Nephron progenitor cell (in vitro differentiated cells): Measurements from ENCODE around the gene IFT81.

Experiments
- DNase-seq: peaks from one replicate; pipeline ENCODE4 v3.0.0; 2021
- H3K27ac Mint-ChIP-seq: 2 replicates; pipeline ENCODE4 v1.8.0; 2021; ENCODE audit warnings: mild to moderate bottlenecking, moderate library complexity, mixed read lengths
- H3K27me3 Mint-ChIP-seq: 2 replicates; pipeline ENCODE4 v1.8.0; 2021; ENCODE audit warnings: mild to moderate bottlenecking, low read depth, mixed read lengths; ENCODE audit not compliant: poor library complexity
- H3K36me3 Mint-ChIP-seq: 2 replicates; pipeline ENCODE4 v1.8.0; 2021; ENCODE audit warnings: low read depth, mixed read lengths
- H3K4me1 Mint-ChIP-seq: 2 replicates; pipeline ENCODE4 v1.8.0; 2021; ENCODE audit warnings: mixed read lengths
- H3K4me3 Mint-ChIP-seq: 2 replicates; pipeline ENCODE4 v1.8.0; 2021; ENCODE audit warnings: mild to moderate bottlenecking, moderate library complexity, mixed read lengths
- H3K9me3 Mint-ChIP-seq: 2 replicates; pipeline ENCODE4 v1.8.0; 2021; ENCODE audit warnings: mild to moderate bottlenecking, moderate library complexity, mixed read lengths
- CTCF ChIP-seq: fragments of 200-600 bp; sonication (generic); IDR thresholded peaks from 2 replicates; pipeline ENCODE4 v1.5.0; 2021; ENCODE audit warnings: antibody characterized with exemption

The IFT81 gene

DNA sequence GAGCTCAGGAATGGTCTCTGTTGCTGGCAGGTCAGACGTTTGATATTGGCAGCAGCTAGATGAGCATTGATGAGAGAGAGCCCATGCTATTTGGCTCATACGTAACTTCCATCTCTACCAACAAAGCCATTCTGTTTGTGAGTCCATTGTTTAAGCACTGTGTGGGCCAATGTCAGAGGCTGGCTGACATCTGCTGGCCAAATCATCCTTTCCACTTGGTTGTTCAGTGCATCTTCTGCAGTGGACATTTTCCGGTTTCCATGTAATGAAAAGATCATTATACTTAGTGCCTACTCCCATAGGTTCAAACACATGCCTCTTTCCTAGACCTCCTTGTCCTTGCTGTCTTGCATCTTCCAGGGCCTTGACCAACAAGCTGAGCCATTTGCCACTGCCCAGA lies 59.2 kb downstream of the IFT81 start:
- Mint-ChIP-seq H3K27me3 (no peaks in the 10 kb centered on the region), H3K4me1 (no peaks in the 10 kb centered on the region), H3K9me3 (peaks cover 44% of the 10 kb centered on the region), H3K4me3 (no peak overlapping the region), H3K36me3 (peaks cover 91% of the 10 kb centered on the region), H3K27ac (no peak overlapping the region)
- no peak for DNase-seq
- no peak for TF ChIP-seq CTCF

- Mint-ChIP-seq H3K4me3 (no peak overlapping the region), H3K36me3 (peaks cover 95% of the 10 kb centered on the region), H3K4me1 (no peaks in the 10 kb centered on the region), H3K9me3 (peaks cover 52% of the 10 kb centered on the region), H3K27me3 (no peaks in the 10 kb centered on the region), H3K27ac (no peak overlapping the region)
- TF ChIP-seq CTCF, result no peak
- DNase-seq, result no peak
Measured at GRCh38 chr12:110185626-110186025, 61.5 kb downstream of the IFT81 start.

DNA sequence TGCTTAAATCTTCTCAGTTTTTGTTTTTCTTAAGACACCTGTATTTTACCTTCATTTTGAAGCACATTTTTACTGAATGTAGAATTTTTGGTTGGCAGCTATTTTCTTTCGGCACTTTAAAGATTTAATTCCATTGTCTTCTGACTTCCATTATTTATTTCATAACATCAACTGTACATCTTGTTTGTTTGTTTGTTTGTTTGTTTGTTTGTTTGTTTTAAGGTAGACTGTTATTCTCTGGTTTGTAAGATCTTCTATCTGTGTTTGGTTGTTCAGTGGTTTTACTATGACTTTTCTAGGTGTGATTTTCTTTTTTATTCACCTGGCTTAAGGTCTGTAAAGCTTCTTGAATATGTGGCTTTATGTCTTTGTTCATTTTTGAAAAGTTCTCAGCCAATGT lies 61.9 kb downstream of the IFT81 start:
- no peak overlapping the region for H3K4me3 Mint-ChIP-seq

GRCh38 chr12:110193196-110193595 lies 69.0 kb downstream of the IFT81 start:
- no peaks in the 10 kb centered on the region for H3K27me3 Mint-ChIP-seq
- no peak overlapping the region for H3K27ac Mint-ChIP-seq
- no peak for DNase-seq
- H3K4me1 Mint-ChIP-seq, result peaks cover 22% of the 10 kb centered on the region
- peaks cover 94% of the 10 kb centered on the region for H3K36me3 Mint-ChIP-seq
- H3K4me3 Mint-ChIP-seq, result no peak overlapping the region
- no peak for TF ChIP-seq CTCF
- peaks cover 23% of the 10 kb centered on the region for H3K9me3 Mint-ChIP-seq

More for the DNA sequence above, 61.9 kb downstream of the IFT81 start:
- Mint-ChIP-seq H3K9me3 (peaks cover 55% of the 10 kb centered on the region), H3K4me1 (no peaks in the 10 kb centered on the region), H3K27ac (no peak overlapping the region), H3K36me3 (peaks cover 98% of the 10 kb centered on the region), H3K27me3 (no peaks in the 10 kb centered on the region)
- DNase-seq, result no peak
- no peak for TF ChIP-seq CTCF

- no peak for DNase-seq
- no peak for TF ChIP-seq CTCF
- H3K36me3 Mint-ChIP-seq, result peaks cover 75% of the 10 kb centered on the region
- no peaks in the 10 kb centered on the region for H3K27me3 Mint-ChIP-seq
- H3K4me3 Mint-ChIP-seq, result no peak overlapping the region
- peak overlapping the region; percentile 58 for H3K27ac Mint-ChIP-seq
- peaks cover 41% of the 10 kb centered on the region for H3K4me1 Mint-ChIP-seq
- peaks cover 10% of the 10 kb centered on the region for H3K9me3 Mint-ChIP-seq
Measured at GRCh38 chr12:110197003-110197402, 72.8 kb downstream of the IFT81 start.

DNA sequence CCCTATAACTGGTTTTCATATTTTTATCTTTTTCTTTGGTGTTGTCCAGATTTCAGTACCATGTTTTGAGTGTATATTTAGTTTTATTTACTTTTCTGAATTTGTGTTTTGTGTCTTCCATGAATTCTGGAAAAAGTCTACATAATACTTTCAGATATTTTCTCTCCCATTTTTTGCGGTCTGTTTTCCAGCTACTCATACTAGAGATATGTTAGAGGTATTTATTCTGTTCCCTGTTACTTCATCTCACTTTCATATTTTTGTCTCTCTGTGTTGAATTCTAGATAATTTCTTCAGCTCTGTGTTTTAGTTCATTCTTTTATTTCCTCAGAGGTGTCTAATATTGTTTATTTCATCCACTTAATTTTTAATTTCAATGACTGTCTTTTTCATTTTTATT lies 74.2 kb downstream of the IFT81 start:
- peaks cover 41% of the 10 kb centered on the region for H3K4me1 Mint-ChIP-seq
- DNase-seq, result no peak
- peaks cover 4% of the 10 kb centered on the region for H3K9me3 Mint-ChIP-seq
- no peak for TF ChIP-seq CTCF
- H3K4me3 Mint-ChIP-seq, result no peak overlapping the region
- H3K27me3 Mint-ChIP-seq, result no peaks in the 10 kb centered on the region
- H3K36me3 Mint-ChIP-seq, result peaks cover 68% of the 10 kb centered on the region
- no peak overlapping the region for H3K27ac Mint-ChIP-seq
